GM19467 (cell line): ENCODE results near the gene CD300LF.

Experiments used
- ATAC-seq: cut with Tn5 transposase; IDR thresholded peaks from one replicate; pipeline ENCODE4 v1.9.1; 2021; ENCODE audit warnings: mild to moderate bottlenecking, moderate library complexity; ENCODE audit not compliant: unreplicated experiment

The CD300LF gene

DNA sequence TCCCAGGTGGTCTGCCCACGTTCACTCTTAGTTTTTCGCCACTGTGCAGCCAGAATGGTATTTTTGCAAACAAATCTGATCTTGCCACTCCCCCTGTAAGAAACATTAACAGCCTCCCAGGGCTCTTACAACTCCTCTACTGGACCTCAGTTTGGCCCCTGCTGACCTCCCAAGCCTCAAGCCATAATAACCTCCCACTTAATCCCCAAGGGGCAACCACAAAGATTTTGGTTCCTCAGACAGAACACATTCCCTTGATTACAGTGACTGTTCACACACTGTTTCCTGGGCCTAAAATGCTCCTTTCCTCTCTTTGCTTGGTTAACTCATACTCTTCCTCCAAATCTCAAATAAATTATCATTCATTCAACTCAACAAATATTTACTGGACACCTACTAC, 67.7 kb downstream of the CD300LF start:
- no peak for ATAC-seq

DNA sequence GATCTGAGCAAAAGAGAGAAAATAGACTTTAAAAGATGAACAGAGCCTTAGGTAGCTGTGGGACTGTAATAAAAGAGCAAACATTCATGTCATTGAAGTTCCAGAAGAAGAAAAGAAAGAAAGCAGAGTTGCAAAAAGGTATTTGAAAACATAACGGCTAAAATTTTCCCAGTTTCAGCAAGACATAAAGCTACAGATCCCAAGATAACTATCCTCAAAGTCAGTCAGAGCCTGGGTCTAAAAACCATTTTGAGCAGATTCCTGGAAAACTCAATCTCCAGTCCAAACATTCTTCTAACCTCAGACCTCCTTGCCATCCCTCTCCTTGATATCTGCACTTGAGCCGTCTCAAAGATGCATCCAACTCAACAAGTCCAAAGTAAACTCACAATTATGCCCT, 68.3 kb downstream of the CD300LF start:
- ATAC-seq: no peak
